ENCODE results near the gene KAT7.

The KAT7 gene

GRCh38 chr17:49843774-49844350 is 55.4 kb downstream of the KAT7 start:
- no peak for DNase-seq

DNA sequence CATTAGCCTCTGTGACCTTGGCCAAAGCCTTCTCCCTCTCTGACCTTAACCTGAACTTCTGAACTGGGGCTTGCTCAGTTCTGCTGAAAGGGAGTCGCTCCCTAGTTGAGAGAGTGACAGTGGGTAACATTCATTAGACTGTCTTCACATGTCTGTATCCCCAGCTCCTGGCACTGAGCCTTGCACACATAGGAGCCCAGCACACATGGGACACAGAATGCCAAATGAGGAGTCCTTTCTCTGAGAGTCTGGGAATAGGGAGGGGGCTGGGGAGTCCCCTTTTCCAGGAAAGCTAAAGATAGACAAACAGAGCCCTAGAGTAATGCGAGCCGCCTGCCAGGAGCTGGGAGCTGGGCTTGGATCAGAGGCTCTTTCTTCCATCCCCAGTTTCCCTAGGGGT is 56.8 kb downstream of the KAT7 start:
- DNase-seq = peak; percentile 52

GRCh38 chr17:49846938-49847712 is 58.6 kb downstream of the KAT7 start:
- DNase-seq = no peak

DNA sequence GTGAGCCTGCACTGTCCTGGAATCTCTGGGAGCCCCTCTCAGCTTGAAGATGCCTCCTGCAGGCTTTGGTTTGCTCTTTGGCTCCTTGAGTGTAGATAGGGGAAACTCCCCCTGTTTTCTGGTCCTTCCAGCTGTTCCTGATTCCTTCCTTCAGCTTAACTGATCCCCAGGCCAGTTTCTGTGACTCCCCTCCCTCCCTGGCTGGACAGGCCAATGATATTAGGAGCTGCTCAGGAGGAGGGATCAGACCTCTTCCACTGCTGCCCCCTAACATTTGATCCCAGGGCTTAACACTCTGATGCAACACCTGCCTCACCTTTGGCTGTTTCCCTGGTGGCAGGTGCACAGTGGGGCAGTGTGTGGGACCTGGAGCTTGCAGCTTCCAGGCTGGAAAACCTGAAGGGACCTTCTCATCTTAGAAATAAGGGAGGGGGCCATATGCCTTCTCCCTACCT is 59.6 kb downstream of the KAT7 start, which contains the start of gene TAC4:
Gene TAC4, minus strand, starts transcription at position 51 of the 455 bp plus-strand sequence. CDS start 52 bp downstream, outside the sequence.
- DNase-seq = no peak

DNA sequence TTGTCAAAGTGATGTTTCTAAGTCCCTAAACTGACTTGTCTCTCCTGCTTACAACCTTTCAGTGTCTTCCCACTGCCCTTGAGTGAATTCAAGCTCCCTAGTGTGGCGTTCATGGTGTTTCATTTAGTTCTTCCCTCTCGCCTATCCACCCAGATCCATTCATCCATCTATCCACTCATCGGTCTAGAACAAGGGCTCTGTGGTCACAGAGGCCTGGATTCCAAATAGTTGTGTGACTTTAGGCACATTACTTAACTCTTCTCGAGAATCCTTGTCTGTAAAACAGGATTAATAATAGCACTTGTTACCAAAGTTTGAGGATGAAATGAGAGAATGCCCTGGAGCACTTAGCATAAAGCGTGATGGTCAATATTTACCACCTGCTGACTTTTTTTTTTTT is 60.3 kb downstream of the KAT7 start:
- DNase-seq = no peak

DNA sequence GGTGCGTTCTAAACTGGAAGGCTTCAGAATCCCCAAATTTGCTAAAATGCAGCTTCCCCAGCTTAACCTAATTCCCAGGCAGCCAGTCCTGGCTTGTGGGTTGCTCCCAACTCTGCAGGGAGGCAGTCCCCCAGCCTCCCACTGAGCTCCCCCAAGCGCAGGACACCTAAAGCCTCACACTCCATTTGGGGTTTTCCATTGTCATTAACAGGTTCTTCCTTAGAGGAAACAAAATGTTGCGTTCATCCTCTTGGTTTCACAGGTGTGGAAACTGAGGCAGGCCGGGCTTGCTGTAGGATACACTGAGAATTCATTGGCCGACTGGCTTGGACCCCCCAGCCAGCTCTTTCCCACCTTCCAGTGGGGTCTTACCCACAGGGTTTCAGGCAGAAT is 61.7 kb downstream of the KAT7 start:
- no peak for DNase-seq

- no peak for DNase-seq
Observed at GRCh38 chr17:49850772-49851386, 62.4 kb downstream of the KAT7 start.

DNA sequence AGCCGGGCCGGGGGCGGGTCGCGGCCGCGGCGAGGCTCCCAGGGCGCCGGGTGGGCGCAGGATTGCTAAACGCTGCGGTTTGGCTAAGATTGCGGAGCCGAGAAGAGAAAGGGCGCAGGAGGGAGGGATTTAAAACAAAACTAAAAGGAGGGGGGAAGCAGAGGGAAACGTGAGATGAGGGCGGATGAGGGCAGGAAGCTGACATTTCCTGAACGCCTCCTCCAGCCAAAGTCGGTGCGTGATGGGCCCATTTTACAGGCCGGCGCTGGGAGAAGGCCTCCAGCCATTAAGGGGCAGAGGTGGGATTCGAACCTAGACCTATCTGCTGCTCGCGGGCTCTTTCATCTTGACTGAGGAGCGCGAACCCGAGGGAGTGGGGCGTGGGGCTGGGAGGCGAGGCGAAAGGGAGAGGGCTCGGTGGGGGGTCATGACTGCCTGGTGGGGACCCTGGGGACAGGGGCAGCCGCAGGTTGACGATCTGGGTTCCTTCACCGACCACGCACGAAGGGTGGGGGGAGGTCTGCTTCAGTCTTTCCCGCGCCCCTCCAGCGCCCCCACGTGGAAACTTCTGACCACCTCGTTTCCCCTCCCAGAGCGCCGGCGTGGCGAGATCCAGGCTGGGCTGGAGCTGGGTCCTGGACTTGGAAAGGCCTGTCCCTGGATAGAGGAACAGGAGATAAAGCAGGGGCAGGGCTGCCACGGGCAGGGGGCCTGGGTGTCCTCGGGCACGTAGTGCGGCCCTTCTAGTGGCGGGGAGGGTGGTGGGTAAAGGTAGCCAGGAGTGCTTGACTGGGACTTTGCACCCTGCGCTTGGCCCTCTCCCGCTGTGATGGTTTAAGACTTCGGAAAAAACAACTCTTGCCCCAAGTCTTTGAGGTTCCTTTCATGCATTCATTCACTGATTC is 63.2 kb downstream of the KAT7 start:
- peak; percentile 70 for DNase-seq

GRCh38 chr17:49853470-49854015 is 65.1 kb downstream of the KAT7 start:
- DNase-seq = no peak

DNA sequence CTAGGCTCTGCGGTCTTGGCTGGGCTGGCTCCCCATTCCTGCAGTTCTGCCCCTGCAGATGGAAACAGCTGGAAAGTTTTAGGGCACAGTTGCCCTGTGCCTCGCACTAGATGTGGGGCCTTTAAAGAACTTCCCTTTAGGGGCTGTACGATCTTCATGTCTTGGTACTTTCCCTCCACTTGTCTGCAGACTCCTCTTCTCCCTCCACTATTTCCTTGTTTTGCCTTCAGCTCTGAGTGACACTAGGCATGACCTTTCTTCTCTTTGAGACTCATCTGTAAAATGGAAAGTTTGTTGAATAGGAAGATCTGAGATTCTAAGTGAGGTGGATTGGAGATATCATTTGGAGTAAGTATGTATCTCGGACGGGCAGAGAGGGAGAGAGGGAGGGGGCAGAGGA is 65.6 kb downstream of the KAT7 start:
- DNase-seq = no peak

GRCh38 chr17:49858796-49859195 is 70.3 kb downstream of the KAT7 start:
- DNase-seq = no peak

GRCh38 chr17:49859991-49860953 is 71.8 kb downstream of the KAT7 start:
- DNase-seq = no peak

DNA sequence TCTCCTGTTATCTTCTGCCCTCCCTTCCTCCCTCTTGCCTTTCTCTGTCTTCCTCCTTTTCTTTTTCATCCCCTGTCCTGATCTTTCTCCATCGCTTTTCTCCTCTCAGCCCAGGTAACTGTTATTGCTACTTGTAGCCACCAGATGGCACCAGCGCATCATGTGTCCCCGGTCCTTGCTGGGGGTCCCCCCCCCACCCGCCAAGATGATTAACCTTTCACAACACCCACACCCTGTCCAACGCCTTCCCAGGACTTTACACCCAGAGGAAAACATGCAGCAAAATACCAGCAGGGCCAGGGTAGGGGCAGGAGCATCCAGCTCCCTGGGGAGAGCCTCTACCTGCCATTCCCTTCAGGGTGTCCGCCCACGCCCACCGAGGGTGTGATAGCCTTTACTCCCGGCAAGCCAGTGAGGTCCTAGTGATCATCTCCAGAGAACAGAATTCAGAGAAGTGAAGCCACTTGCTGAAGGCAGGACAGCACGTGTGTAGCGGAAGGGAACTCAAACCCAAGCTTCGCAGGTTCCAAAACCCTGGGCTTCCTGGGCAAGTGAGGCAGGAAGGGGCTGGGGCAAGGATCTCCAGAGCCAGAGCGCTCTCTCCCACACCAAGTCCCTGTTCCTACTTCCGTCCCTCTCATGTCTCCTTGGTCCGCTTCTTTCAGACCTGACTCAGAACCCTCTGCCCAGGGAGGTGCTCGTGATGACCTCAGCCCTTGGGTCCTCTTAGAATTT is 72.8 kb downstream of the KAT7 start:
- DNase-seq = peak; percentile 45

- DNase-seq = no peak
Observed at GRCh38 chr17:49862781-49863331, 74.4 kb downstream of the KAT7 start.

GRCh38 chr17:49866019-49866380 is 77.5 kb downstream of the KAT7 start:
- no peak for DNase-seq

DNA sequence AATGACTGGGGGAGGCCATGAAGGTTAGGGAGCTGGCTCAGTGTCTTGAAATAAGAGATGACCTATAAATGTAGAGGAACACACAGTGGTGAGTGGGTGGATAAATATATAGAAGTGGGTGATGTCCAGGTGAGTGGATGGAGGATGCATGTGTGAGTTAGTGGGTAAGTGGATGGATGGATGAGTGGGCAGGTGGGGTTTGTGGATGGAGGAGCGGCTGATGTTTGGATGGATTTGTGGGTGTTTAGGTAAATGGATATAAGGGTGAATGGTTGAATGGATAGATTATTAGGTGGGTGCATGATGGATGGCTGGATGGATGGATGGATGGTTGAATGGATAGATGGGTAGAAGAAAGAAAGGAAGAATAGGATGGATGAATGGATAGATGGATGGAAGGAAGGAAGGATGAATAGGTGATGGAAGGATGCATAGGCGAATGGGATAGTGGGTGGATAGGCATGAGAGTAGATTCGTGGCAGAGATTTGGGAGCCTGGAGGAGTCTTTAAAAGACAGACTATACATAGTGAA is 78.5 kb downstream of the KAT7 start:
- DNase-seq = no peak

DNA sequence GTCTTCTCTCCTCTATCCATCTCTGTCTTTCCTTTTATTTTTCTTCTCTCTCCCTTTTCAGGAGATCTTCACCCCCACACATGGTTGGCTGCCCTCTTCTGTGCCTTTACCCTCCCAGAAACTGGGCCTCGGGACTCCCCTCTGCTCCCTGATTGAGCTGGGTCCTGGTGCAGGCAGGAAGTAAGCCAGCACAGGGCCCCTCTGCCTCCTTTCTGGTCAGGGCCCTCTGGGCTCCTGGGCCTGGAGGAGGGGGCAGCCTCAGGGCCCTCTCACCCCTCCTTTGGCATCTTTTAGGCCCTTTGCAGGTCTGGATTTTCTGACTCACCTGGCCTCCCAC is 80.5 kb downstream of the KAT7 start:
- DNase-seq = no peak

GRCh38 chr17:49870298-49870697 is 81.8 kb downstream of the KAT7 start:
- DNase-seq = no peak

DNA sequence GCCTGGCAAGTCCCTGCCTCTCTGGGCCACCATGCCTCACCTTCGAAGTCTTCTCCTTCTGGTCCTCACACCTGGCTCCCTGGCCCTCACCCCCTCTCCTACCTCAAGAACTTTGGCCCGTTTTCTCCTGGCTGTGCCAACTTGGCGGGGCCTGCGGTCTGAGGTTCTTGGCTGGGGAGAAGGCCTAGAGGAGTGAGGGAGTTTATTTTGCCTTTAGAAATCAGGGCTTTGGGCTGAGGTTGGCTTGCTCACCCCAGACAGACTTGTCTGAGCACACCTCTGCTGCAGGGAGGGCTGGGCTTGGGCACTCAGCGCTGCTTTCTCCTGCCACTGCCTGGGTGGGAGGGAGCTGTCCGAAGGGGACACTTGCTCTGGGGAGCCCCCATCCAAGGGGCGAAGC is 82.7 kb downstream of the KAT7 start:
- no peak for DNase-seq

GRCh38 chr17:49872754-49873377 is 84.4 kb downstream of the KAT7 start:
- DNase-seq = no peak

All from fibroblast of skin of right biceps (primary cell).